ENCODE results near the gene EPHA3. TPM values are rescaled to one million over a fixed set of nuclear protein-coding genes. Genes with fewer than 3 reads are reported as not detected.

Gene EPHA3
- total and polyA plus RNA-seq, 4 donors: 0.18 to 11.7 (median 1.5) TPM

GRCh38 chr3:89488800-89489580 is 381.6 kb downstream of the EPHA3 start:
- Histone ChIP-seq H3K9me3 (ENCODE audit: control insufficient read depth in 4 of 4, insufficient read depth in 3 of 4, low read length in 3 of 4) (no peaks in the 10 kb centered on the region), H3K27ac (ENCODE audit: low read depth in 1 of 2, low read length in 1 of 2) (no peak overlapping the region), H3K9ac (ENCODE audit: insufficient read depth in 1 of 2, low read length in 2 of 2) (no peak overlapping the region), H3K4me3 (no peak overlapping the region), H3K4me1 (ENCODE audit: control insufficient read depth in 5 of 5, insufficient read depth in 5 of 5, low read length in 5 of 5) (peaks cover 0 to 3% (median 0%) of the 10 kb centered on the region in 5 donors), H3K27me3 (ENCODE audit: control insufficient read depth in 3 of 3, insufficient read depth in 3 of 3, low read length in 2 of 3) (no peaks in the 10 kb centered on the region), H3K36me3 (ENCODE audit: control insufficient read depth in 4 of 4, insufficient read depth in 4 of 4, low read length in 4 of 4) (no peaks in the 10 kb centered on the region)
- DNase-seq (peak in 1 of 3 donors; percentile 30), ATAC-seq (ENCODE audit: insufficient read depth, low FRiP score) (no peak)
- 84 to 87% methylated on average over 4 of the region's 4 CpGs for WGBS, 2 donors
- TF ChIP-seq CTCF (IDR thresholded peaks at IDR 0.05; ENCODE audit: control extremely low read depth, extremely low read depth): no peak

DNA sequence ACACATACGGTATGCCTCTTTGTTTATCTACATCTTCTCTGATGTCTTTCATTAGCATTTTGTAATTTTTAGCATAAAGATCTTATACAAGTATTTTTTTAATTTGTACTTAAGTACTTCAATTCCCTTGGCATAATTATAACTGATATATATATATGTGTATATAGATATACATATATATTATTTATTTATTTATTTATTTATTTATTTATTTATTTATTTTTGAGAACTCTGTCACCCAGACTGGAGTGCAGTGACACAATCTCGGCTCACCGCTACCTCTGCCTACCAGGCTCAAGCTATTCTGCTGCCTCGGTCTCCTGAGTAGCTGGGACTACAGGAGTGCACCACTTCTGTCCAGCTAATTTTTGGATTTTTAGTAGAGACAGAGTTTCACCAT is 382.7 kb downstream of the EPHA3 start:
- WGBS, 2 donors: 94 to 97% methylated on average over 4 of the region's 4 CpGs
- Histone ChIP-seq H3K4me3 (no peak overlapping the region), H3K36me3 (ENCODE audit: control insufficient read depth in 4 of 4, insufficient read depth in 4 of 4, low read length in 4 of 4) (no peaks in the 10 kb centered on the region), H3K27me3 (ENCODE audit: control insufficient read depth in 3 of 3, insufficient read depth in 3 of 3, low read length in 2 of 3) (no peaks in the 10 kb centered on the region), H3K4me1 (ENCODE audit: control insufficient read depth in 5 of 5, insufficient read depth in 5 of 5, low read length in 5 of 5) (peaks cover 0 to 8% (median 0%) of the 10 kb centered on the region in 5 donors), H3K27ac (ENCODE audit: low read depth in 1 of 2, low read length in 1 of 2) (no peak overlapping the region), H3K9me3 (ENCODE audit: control insufficient read depth in 4 of 4, insufficient read depth in 3 of 4, low read length in 3 of 4) (no peaks in the 10 kb centered on the region), H3K9ac (ENCODE audit: insufficient read depth in 1 of 2, low read length in 2 of 2) (no peak overlapping the region)
- DNase-seq: no peak
- no peak for TF ChIP-seq CTCF (IDR thresholded peaks at IDR 0.05; ENCODE audit: control extremely low read depth, extremely low read depth)
- ATAC-seq (ENCODE audit: insufficient read depth, low FRiP score): no peak

DNA sequence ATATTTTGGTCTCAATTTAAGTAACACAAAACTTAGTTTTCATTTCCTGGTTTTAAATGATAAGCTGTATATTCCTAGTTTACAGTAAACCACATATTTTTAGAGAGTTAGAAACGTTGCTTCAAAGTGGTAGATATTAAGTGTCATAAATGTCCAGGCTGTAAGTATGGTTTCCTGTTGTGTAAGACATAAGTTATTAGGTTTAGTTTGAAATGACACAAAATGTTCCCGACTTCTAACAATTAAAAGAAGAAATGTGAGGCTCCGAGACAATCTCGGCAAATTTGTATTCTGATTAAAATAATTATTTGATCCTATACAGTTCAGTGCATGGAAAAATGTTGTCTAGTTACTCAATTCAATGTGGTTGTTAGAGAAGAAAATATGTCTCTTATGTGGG is 387.3 kb downstream of the EPHA3 start:
- Histone ChIP-seq H3K27ac (ENCODE audit: low read depth in 1 of 2, low read length in 1 of 2) (no peak overlapping the region), H3K4me3 (no peak overlapping the region), H3K9me3 (ENCODE audit: control insufficient read depth in 4 of 4, insufficient read depth in 3 of 4, low read length in 3 of 4) (no peaks in the 10 kb centered on the region), H3K27me3 (ENCODE audit: control insufficient read depth in 3 of 3, insufficient read depth in 3 of 3, low read length in 2 of 3) (no peaks in the 10 kb centered on the region), H3K36me3 (ENCODE audit: control insufficient read depth in 4 of 4, insufficient read depth in 4 of 4, low read length in 4 of 4) (no peaks in the 10 kb centered on the region), H3K4me1 (ENCODE audit: control insufficient read depth in 5 of 5, insufficient read depth in 5 of 5, low read length in 5 of 5) (peaks cover 0 to 8% (median 0%) of the 10 kb centered on the region in 5 donors), H3K9ac (ENCODE audit: insufficient read depth in 1 of 2, low read length in 2 of 2) (peak overlapping the region in 1 of 2 donors; percentile 3)
- no peak for TF ChIP-seq CTCF (IDR thresholded peaks at IDR 0.05; ENCODE audit: control extremely low read depth, extremely low read depth)
- WGBS, 2 donors: 61 to 62% methylated on average over 4 of the region's 4 CpGs
- ATAC-seq (ENCODE audit: insufficient read depth, low FRiP score) (no peak), DNase-seq (peak in 2 of 3 donors; percentile 63 to 73)

Measured in lung (tissue), 12 donors.